PC-9 (cell line): ENCODE measurements around the gene GTF3C4.

Source experiments
- CTCF ChIP-seq: fragments of 200-600 bp; sonication (generic); conservative IDR thresholded peaks from 2 replicates; pipeline ENCODE4 v1.6.1; 2017; ENCODE audit warnings: mixed run types, antibody characterized with exemption, mild to moderate bottlenecking, moderate library complexity
- EZH2 ChIP-seq: fragments of 200-600 bp; sonication (generic); IDR thresholded peaks from 2 replicates; pipeline ENCODE4 v1.8.0; 2017; ENCODE audit warnings: antibody characterized with exemption, low read depth

- TF ChIP-seq CTCF, result peak; percentile 64; the same call in 1 of the 2 replicates
- TF ChIP-seq EZH2, result no peak
These were observed 19.0 kb upstream of the GTF3C4 start for GRCh38 chr9:132651259-132651658.
